Measurements from ENCODE around the gene ADIPOR2.

Gene ADIPOR2

GRCh38 chr12:1832801-1833595 lies 142.1 kb downstream of the ADIPOR2 start:
- DNase-seq: no peak

- no peak for DNase-seq
These were observed 142.7 kb downstream of the ADIPOR2 start for GRCh38 chr12:1833596-1834028.

- no peak for DNase-seq
These were observed 143.5 kb downstream of the ADIPOR2 start for GRCh38 chr12:1834186-1834925.

- DNase-seq: no peak
These were observed 144.6 kb downstream of the ADIPOR2 start for GRCh38 chr12:1835211-1836131.

- no peak for DNase-seq
These were observed 145.5 kb downstream of the ADIPOR2 start for GRCh38 chr12:1836241-1836803.

GRCh38 chr12:1836854-1837421 lies 146.1 kb downstream of the ADIPOR2 start:
- DNase-seq: no peak

- no peak for DNase-seq
These were observed 146.8 kb downstream of the ADIPOR2 start for GRCh38 chr12:1837541-1838204.

All from CD4-positive, alpha-beta T cell treated with Interleukin-10 for 1 hour (primary cell).